ENCODE measurements around the gene DCANP1.

GRCh38 chr5:135441350-135441831, 5.8 kb downstream of the DCANP1 start:
- TF ChIP-seq CTCF (IDR thresholded peaks at IDR 0.05) (no peak), POLR2A (IDR thresholded peaks at IDR 0.05) (no peak)

Measured in testis (tissue), 2 donors.